Measurements from ENCODE around the gene KCNN3.

GRCh38 chr1:154758346-154758745, 111.7 kb downstream of the KCNN3 start:
- no peak for TF ChIP-seq POLR2A (IDR thresholded peaks at IDR 0.05)
- TF ChIP-seq CTCF (IDR thresholded peaks at IDR 0.05), result no peak
- no peak for TF ChIP-seq POLR2AphosphoS5 (IDR thresholded peaks at IDR 0.05)
